Stimulated activated CD8-positive, alpha-beta memory T cell treated with anti-CD3 and anti-CD28 coated beads, Interleukin-15, amount 100 ng/mL, for 1 hour (primary cell): ENCODE data around the gene CTDSPL.
"Not testable (repeated sequence)": the region's sequence is repeated elsewhere in the genome, so short reads cannot be mapped to it uniquely, and the experiment has no call there.

Experiments used
- DNase-seq: peaks from one replicate; pipeline ENCODE4 v3.0.0-alpha.2; 2020; ENCODE audit warnings: low read depth

Gene CTDSPL, protein sequence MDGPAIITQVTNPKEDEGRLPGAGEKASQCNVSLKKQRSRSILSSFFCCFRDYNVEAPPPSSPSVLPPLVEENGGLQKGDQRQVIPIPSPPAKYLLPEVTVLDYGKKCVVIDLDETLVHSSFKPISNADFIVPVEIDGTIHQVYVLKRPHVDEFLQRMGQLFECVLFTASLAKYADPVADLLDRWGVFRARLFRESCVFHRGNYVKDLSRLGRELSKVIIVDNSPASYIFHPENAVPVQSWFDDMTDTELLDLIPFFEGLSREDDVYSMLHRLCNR

DNA sequence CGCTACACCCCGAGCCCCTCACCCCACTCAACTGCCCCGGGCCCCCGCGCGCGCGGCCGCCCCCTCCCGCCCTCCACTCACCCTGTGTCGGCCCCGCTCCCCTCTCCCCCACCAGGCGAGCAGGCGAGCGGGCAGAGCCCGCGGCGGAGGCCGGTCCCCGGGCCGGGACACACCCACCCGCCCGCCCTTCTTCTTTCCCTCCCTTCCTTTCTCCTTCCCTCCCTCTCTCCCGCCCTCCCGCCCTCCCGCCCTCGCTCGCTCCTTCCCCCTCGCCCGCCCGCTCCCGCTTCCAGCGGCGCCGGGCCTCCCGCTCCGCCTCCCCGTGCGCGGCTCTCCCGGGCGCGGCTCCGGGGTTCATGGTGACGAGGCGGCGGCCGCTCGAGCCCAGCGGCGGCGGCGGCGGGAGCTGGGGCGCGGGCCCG is at the start of gene CTDSPL:
CTDSPL (plus strand) TSS at position 261 of the 422 bp plus-strand sequence. CDS start 320 bp downstream, outside the sequence.
- DNase-seq = no peak

DNA sequence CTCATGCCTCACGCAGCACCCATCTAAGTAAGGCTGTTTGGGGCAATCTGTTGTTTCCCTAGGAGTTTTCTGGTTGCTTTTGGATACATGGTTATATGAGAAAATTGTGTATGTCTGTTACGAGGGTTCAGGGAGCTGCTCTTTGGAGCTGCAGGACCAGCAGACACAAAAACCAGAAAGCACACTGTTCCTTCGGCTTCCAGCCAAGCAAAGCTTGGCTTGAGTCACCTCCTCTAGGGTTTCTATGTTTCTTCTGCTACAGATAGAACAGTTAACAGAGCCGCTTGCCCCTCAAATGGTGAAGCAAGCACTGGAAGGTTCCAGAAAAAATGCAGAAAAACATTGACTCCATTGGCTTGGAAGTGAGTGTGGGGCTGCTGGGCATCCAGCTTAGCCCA is 49.2 kb upstream of the CTDSPL start:
- no peak for DNase-seq

DNA sequence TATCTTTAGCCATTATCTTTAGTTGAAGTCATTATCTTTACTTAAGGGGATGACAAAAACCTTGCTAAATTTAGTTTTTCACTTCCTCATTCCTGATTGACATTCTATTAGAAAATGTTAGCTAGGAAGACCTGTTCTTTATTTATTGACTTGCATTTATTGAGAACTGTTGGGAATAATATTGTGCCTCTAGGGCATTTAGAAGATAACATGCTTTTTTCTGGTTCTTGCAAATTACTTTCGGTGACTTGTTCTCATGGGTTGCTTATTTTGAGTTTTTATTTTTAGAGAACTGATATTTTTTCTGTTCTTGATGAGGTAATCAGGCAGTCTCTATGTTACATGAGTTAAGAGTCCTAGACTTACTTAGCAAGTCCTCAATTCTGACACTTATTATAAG is 48.3 kb upstream of the CTDSPL start:
- no peak for DNase-seq

DNA sequence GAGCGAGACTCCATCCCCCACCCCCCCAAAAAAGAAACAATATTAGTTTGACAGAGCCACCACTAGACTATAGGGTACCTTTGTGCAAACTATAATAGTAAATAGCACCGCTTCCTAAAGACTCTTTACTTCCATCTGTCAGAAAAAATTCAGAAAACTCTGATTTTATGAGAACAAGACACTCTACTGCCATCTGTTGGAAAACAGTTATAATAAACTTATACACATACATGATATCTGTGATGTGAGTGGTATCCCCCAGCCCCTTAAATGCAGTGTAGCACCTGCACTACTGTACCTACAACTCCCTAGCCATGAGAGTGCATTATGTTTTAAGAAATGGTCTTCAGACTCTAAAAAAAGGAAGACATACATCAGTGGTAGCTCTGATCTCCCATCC is 47.1 kb upstream of the CTDSPL start:
- DNase-seq = no peak

DNA sequence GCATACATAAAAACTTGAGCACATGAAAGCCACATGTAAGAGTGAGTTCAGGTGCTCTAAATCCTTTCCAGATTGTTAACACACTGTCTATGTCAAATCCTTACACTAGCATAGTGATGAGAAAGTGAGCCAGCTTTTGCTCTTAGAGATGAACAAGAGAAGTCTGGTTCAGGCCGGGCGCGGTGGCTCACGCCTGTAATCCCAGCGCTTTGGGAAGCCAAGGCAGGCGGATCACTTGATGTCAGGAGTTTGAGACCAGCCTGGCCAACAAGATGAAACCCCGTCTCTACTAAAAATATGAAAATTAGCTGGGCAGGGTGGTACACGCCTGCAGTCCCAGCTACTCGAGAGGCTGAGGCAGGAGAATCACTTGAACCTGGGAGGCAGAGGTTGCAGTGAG is 46.5 kb upstream of the CTDSPL start:
- not testable (repeated sequence) for DNase-seq

DNA sequence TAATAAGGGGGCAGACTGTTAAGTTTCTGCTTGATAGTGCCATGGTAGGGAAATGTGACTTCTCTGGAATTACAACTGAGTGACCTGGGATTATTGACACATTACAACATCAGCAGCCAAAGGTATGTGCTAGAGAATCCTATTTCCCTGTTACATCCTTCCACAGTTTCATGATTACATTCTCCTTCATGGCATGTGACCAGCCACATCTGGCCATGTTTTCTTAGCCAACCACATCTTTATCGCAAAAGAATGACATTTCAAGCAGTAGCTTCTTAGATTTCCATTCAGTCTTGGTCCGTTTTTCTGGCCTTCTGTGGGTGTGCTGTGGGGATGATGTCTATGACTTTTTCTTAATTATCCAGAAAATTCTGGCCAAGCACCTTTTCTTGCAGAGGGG is 45.4 kb upstream of the CTDSPL start:
- DNase-seq = no peak

DNA sequence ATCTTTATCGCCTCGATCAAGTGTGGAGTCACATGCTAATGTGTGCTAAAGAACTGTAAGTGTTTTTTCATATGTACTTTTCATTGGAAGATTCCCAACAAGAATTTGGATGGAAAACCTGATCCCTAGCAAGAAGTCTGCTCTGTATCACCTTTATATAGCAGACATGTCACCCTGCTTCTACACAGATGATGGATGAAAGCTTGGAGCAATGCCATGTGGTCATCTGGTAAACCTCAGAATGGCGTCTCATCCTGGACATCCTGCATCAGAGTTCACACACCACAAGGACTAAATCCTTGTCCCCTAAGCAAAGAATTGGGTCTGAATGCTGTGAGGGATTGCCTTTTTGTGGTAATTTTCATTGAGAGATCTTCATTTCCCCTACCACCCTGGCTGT is 42.1 kb upstream of the CTDSPL start:
- no peak for DNase-seq

- DNase-seq = no peak
These were observed 41.4 kb upstream of the CTDSPL start for GRCh38 chr3:37820286-37820685.

GRCh38 chr3:37823189-37823588 is 38.5 kb upstream of the CTDSPL start:
- DNase-seq = no peak

- no peak for DNase-seq
These were observed 37.4 kb upstream of the CTDSPL start for GRCh38 chr3:37824090-37824953.

- no peak for DNase-seq
These were observed 36.7 kb upstream of the CTDSPL start for GRCh38 chr3:37824954-37825328.

DNA sequence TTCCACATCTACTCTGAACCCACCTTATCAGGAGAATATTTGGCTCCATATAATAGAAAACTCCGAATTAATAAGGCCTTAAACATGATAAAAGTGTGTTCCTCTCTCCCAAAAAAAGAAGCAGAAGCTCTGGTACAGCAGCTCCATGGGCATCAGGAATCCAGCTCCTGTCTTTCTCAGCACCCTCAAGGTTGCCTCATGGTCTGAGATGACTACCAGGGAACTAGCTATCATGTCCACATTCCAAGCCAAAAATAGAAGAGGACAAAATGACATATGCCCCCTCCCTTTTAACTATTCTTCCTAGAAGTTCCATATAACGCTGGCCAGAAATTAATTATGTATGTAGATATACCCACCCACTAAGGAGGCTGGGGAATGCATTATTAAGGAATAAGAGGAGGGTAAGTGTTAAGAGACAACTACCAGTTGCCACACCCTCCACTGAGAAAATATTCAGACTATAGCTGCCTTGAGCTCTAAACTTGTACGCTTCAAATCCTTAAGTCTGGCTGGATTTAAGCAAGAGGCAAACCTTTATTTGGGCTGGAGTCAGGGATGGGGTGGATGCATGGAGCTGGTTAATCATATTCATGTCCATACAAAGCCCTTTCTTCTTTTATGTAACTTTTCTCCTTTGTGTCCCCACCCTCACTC is 35.8 kb upstream of the CTDSPL start:
- DNase-seq = no peak

DNA sequence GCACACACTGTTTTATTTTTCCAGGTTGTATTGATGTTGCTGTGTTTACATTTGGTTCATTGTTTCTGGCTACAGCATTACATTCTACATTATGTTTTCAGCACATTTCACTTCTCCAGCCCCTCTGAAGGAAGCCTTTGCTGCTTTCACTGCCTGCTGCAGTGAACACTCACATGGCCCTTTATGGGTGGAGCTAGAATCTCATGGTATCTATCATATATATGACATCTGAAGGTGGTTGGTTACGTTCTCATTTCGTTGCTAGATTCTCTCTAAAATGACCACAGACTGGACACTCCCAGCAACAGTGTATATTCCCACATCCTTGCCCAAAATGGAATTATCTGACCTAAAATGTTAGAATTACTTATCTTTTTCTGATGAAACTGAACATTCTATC is 35.2 kb upstream of the CTDSPL start:
- no peak for DNase-seq

GRCh38 chr3:37826933-37827332 is 34.7 kb upstream of the CTDSPL start:
- DNase-seq = no peak

DNA sequence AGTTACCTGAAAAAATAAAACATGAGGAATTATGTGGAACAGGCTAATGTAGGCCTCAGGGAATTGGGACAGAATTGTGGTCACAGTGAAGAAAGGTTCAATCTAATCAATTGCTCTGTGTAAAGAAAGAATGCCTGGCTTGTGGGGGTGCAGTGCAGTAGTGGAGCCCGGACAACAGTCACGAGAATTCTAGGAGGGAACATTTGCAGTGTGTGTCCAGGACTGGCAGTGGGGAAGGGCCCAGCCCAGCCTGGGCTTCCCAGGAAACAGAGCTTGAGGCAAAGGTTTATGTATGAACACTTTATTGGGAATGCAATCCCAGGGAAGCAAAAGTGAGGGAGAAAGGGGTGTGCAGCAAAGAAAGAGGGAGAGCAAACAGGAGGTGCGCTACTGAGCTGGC is 29.2 kb upstream of the CTDSPL start:
- no peak for DNase-seq

- DNase-seq = no peak
These were observed 28.1 kb upstream of the CTDSPL start for GRCh38 chr3:37833302-37834186.

- DNase-seq = no peak
These were observed 25.1 kb upstream of the CTDSPL start for GRCh38 chr3:37836589-37836988.

DNA sequence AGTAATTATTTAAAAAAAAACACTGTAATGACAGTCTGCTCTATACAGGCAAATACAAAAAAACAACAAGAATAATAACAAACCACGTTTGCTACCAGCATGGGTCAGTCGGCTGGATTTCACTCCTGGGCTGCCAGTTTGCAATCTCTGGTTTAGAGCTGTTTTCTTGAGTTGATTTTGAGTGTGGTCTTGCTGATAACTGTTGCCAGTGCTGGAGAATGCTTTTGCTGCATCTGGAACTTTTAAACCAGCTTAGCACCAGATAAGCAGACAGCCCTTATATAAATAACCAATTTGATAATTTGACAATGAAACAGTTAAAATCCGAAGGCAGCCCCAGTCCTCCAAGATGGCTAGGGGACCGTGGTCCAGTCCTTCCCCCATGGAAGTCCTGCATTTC is 14.0 kb upstream of the CTDSPL start:
- DNase-seq = no peak

DNA sequence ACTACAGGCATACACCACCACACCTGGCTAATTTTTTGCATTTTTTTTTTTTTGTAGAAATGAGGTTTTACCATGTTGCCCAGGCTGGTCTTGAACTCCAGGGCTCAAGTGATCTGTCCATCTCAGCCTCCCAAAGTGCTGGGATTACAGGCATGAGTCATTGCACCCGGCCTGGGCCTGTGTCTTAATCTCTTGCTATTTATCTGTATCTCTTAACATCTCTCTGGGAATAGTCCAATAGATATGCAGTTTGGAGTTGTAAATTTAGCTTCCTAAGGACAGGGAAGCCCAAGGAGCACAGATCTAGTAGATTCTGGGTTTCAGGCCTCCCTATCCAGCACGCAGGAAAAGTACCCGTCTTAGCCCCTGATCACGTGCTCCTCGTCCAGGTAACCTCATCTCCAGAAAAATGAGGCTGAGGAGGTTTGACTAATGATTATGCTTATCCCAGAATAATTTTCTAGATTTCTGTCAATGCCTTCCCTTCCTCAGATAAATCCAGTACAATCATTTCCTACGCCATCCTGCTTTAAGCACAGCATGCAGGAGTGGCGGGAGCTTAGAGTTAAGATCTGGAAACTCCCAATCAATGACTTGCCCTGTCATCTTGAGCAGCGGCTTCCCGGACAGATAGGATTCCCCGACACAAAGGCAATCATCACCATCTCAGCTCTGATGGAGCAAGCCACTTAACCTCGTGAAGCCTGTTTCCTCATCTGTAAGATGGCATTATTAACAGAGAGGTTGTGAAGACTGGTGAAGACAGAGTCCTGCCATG is 12.3 kb upstream of the CTDSPL start:
- DNase-seq = no peak

DNA sequence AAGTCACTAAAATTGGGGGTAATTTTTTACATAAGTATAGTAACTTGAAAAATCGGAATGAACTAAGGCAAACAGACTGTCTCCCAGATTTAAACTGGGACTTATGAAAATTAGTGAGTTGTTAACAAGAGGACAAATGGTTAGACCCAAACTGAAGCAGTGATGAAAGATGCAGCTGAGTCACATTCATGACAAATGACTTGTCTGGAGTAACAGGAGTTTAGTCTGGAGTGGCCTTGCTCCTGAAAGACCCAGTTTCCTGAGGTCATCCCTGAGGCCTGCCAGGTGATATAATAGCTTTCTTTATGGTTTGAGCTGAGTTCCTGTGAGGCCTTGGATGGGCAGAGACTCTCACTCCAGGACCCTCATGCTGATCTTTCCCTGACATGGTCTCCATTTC is 9.6 kb upstream of the CTDSPL start:
- no peak for DNase-seq

GRCh38 chr3:37852771-37853170 is 8.9 kb upstream of the CTDSPL start:
- DNase-seq = no peak
